Measurements from ENCODE around the gene BTBD6. TPM values are rescaled to one million over a fixed set of nuclear protein-coding genes. Genes with fewer than 3 reads are reported as not detected.

BTBD6 gene
- total and polyA plus RNA-seq, 10 donors = 19.1 to 31.4 (median 25.5) TPM

DNA sequence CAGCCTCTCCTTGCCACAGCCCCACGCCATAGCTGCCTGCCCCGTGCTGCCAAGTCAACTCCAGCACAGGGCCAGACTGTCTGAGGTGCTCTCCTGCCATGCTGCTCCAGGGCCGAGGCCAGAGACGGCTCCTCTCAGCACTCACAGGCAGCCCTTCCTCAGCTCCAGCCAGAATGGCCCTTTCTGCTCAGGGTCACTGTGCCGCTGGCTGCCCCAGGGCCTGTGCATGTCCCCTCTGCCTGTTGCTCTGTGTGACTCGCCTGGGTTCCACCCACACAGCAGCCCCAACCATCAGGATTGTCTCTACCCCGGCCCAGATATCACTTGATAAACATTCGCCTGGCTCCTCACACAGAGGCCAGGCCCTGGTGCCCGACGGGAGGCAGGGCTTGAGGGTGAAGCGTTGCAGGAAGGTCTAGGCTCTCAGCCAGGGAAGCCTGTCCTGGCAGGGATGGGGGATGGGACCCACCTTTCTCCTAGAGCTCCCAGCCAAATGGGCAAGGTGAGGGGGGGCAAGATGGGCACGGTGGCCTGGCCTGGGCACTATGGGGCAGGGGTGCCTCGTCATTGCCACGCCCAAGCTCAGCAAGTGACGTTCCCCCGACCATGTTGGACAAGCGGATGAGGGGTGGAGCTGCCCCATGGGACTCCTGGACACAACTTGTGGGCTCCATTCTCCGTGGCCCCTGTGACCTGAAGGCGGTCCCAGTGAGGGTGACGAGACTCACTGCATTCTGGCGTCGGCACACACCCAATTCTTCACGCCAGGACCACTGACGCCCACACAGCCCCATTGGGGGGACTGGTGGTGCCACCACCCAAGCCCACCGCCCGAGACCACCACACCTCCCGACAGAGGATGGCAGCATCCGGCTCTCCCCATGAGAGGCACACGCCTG is 27.4 kb upstream of the BTBD6 start:
- intact Hi-C loops (cut with DNase I; ENCODE audit: low total_unique reads) = no loop called here
- Histone ChIP-seq H3K4me3 (no peak overlapping the region), H3K4me1 (peaks cover 0 to 39% (median 10%) of the 10 kb centered on the region in 6 donors), H3K27me3 (replicated peaks in 1 of 7) (no peaks in the 10 kb centered on the region), H3K27ac (no peak overlapping the region), H3K9me3 (no peaks in the 10 kb centered on the region), H3K36me3 (peaks cover 4 to 100% (median 76%) of the 10 kb centered on the region in 6 donors)
- no peak for DNase-seq
- TF ChIP-seq POLR2AphosphoS5 (IDR thresholded peaks at IDR 0.05) (no peak), POLR2A (IDR thresholded peaks at IDR 0.05) (no peak)
- TF ChIP-seq, protein P1, sequence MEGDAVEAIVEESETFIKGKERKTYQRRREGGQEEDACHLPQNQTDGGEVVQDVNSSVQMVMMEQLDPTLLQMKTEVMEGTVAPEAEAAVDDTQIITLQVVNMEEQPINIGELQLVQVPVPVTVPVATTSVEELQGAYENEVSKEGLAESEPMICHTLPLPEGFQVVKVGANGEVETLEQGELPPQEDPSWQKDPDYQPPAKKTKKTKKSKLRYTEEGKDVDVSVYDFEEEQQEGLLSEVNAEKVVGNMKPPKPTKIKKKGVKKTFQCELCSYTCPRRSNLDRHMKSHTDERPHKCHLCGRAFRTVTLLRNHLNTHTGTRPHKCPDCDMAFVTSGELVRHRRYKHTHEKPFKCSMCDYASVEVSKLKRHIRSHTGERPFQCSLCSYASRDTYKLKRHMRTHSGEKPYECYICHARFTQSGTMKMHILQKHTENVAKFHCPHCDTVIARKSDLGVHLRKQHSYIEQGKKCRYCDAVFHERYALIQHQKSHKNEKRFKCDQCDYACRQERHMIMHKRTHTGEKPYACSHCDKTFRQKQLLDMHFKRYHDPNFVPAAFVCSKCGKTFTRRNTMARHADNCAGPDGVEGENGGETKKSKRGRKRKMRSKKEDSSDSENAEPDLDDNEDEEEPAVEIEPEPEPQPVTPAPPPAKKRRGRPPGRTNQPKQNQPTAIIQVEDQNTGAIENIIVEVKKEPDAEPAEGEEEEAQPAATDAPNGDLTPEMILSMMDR (IDR thresholded peaks at IDR 0.05 in 8 of 11, conservative IDR thresholded peaks at IDR 0.05 in 3 of 11) = no peak
- 92 to 95% (median 95%) methylated on average over 22 to 29 of the region's 29 CpGs for WGBS, 5 donors

DNA sequence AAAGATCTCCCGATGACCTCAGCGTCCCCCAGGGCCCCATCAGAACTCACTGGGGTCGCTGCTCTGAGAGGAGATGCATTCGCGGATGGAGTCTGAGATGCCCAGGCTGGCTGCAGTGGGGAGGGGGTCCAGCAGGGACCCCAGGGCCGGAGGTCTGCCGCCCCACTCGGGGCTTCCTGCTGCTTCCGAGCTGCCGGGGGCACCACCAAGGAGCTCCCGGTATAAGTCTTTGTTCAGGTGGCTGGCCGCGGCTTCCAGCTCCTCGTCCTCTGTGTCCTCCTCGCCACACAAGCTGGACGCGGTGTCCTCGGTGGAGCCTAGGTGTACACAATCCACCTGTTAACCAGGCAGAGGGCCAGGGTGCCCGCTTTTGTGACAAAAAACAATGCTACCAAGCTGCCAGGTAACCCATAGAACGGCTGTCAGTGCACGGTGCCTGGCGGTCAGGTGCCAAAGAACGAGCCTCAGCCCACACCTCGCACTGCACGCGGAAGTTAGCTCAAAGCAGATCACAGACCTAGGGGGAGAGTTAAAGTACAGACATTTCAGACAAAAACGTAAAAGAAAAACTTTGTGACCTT is 26.6 kb upstream of the BTBD6 start:
- no peaks in the 10 kb centered on the region for H3K9me3 ChIP-seq
- WGBS, 5 donors = 93 to 98% (median 97%) methylated on average over 20 to 27 of the region's 27 CpGs
- intact Hi-C loops (cut with DNase I; ENCODE audit: low total_unique reads) = no loop called here
- no peak for DNase-seq
- H3K27me3 ChIP-seq (replicated peaks in 1 of 7) = no peaks in the 10 kb centered on the region
- peaks cover 4 to 100% (median 79%) of the 10 kb centered on the region in 6 donors for H3K36me3 ChIP-seq
- no peak overlapping the region for H3K27ac ChIP-seq
- H3K4me3 ChIP-seq = no peak overlapping the region
- H3K4me1 ChIP-seq = peaks cover 0 to 35% (median 10%) of the 10 kb centered on the region in 6 donors
- TF ChIP-seq POLR2AphosphoS5 (IDR thresholded peaks at IDR 0.05) (no peak), POLR2A (IDR thresholded peaks at IDR 0.05) (no peak)
- TF ChIP-seq, protein P1 (IDR thresholded peaks at IDR 0.05 in 8 of 11, conservative IDR thresholded peaks at IDR 0.05 in 3 of 11) = no peak

DNA sequence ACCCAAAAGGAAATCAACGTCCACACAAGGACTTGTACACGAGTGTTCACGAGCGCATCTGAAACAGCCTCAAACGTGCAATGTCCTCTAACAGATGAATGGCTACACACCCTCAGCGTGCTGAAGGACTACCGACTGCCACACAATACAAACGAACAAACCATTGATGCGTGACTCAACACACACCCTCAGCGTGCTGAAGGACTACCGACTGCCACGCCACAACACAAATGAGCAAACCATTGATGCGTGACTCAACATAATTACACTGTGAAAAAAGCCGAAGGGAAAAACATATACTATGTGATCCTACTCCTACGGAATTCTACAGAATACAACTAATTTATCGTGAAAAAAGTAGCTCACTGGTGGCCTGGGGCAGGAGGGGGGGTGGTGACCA is 25.1 kb upstream of the BTBD6 start:
- peaks cover 4 to 100% (median 67%) of the 10 kb centered on the region in 6 donors for H3K36me3 ChIP-seq
- intact Hi-C loops (cut with DNase I; ENCODE audit: low total_unique reads) = no loop called here
- 95 to 98% (median 97%) methylated on average over 16 of the region's 16 CpGs for WGBS, 5 donors

More for the DNA sequence above, 25.1 kb upstream of the BTBD6 start:
- H3K4me1 ChIP-seq = peaks cover 0 to 20% (median 9%) of the 10 kb centered on the region in 6 donors
- H3K27me3 ChIP-seq (replicated peaks in 1 of 7) = no peaks in the 10 kb centered on the region
- no peaks in the 10 kb centered on the region for H3K9me3 ChIP-seq
- no peak for DNase-seq
- TF ChIP-seq POLR2AphosphoS5 (IDR thresholded peaks at IDR 0.05) (no peak), POLR2A (IDR thresholded peaks at IDR 0.05) (no peak)
- TF ChIP-seq, protein P1 (IDR thresholded peaks at IDR 0.05 in 8 of 11, conservative IDR thresholded peaks at IDR 0.05 in 3 of 11) = no peak
- no peak overlapping the region for H3K27ac ChIP-seq
- no peak overlapping the region for H3K4me3 ChIP-seq
